Uterus (tissue), 4 donors: ENCODE measurements around the gene MTG2. TPM values are rescaled to one million over a fixed set of nuclear protein-coding genes. Genes with fewer than 3 reads are reported as not detected.

Experiments used
- DNase-seq, 2 donors: peaks; one replicate each; pipeline ENCODE4 v3.0.0-alpha.2; 2019 to 2020
- H3K27ac ChIP-seq, 2 donors: fragments of 200-600 bp; sonication (generic); 1 replicate in 1 of 2; 2 replicates in 1 of 2; pipeline ENCODE4 v1.5.1; 2016 to 2018
- H3K27me3 ChIP-seq, 2 donors: fragments of 200-600 bp; sonication (generic); one replicate each; pipeline ENCODE4 v1.5.1; 2018 to 2019; ENCODE audit warnings: control low read depth in 1 of 2
- H3K36me3 ChIP-seq, 2 donors: fragments of 200-600 bp; sonication (generic); one replicate each; pipeline ENCODE4 v1.5.1; 2019; ENCODE audit warnings: control low read depth in 1 of 2
- H3K4me1 ChIP-seq, 2 donors: fragments of 200-600 bp; sonication (generic); one replicate each; pipeline ENCODE4 v1.5.1; 2018 to 2019; ENCODE audit warnings: control low read depth in 1 of 2
- H3K4me3 ChIP-seq, 2 donors: fragments of 200-600 bp; sonication (generic); 1 replicate in 1 of 2; 2 replicates in 1 of 2; pipeline ENCODE4 v1.5.1; 2018 to 2019; ENCODE audit warnings: mild to moderate bottlenecking in 1 of 2
- H3K9me3 ChIP-seq, 2 donors: fragments of 200-600 bp; sonication (generic); one replicate each; pipeline ENCODE4 v1.5.1; 2019; ENCODE audit warnings: control low read depth in 1 of 2
- CTCF ChIP-seq, 4 experiments: fragments of 200-600 bp in 2 of 4; fragments of 450-650 bp in 2 of 4; sonication (generic) in 2 of 4; IDR thresholded peaks; one replicate each; pipeline ENCODE4 v1.5.1; 2016 to 2019; ENCODE audit warnings: antibody characterized with exemption in 4 of 4, mild to moderate bottlenecking in 2 of 4, moderate library complexity in 1 of 4
- POLR2A ChIP-seq, 2 donors: fragments of 450-650 bp; IDR thresholded peaks; one replicate each; pipeline ENCODE4 v1.6.1; 2016; ENCODE audit warnings: antibody characterized with exemption in 2 of 2, mild to moderate bottlenecking in 1 of 2, moderate library complexity in 1 of 2
- intact Hi-C: fragments of 100-400 bp; cut with DNase I; formaldehyde crosslinking; loops from one replicate; pipeline ENCODE4 v1.15.1; 2023; ENCODE audit warnings: low total_unique reads
- total RNA-seq, 4 donors: library from RNA; depleted of rRNA in 3 of 4; stranded (reverse); fragments of >200 nt in 3 of 4; gene quantifications; one replicate each; pipeline versions ENCODE4 v1.1.0 to v1.2.4, GENCODE V29; 2014 to 2023
- donor health status: DM: yes; HTN: yes; CAD: no.

Gene MTG2
- total RNA-seq, 4 donors from 2014 or later = 0.59 to 38.5 (median 22.7) TPM

GRCh38 chr20:62142252-62143080 lies 40.4 kb upstream of the MTG2 start:
- H3K4me1 ChIP-seq = peaks cover 0 to 21% of the 10 kb centered on the region in 2 donors
- H3K27ac ChIP-seq = peak overlapping the region; percentile 94 to 99
- peak overlapping the region; percentile 44 to 90 for H3K4me3 ChIP-seq
- no peak for DNase-seq
- H3K36me3 ChIP-seq = no peaks in the 10 kb centered on the region
- intact Hi-C loops = no loop called here
- H3K9me3 ChIP-seq = no peaks in the 10 kb centered on the region
- H3K27me3 ChIP-seq = no peaks in the 10 kb centered on the region
- TF ChIP-seq CTCF (IDR thresholded peaks at IDR 0.05) = no peak
- TF ChIP-seq POLR2A (IDR thresholded peaks at IDR 0.05) = no peak

- H3K4me3 ChIP-seq = peak within 1 kb of the TSS; percentile 44 to 90
- no peaks in the 10 kb centered on the region for H3K27me3 ChIP-seq
- peaks cover 0 to 21% of the 10 kb centered on the region in 2 donors for H3K4me1 ChIP-seq
- H3K27ac ChIP-seq = peak within 1 kb of the TSS; percentile 94 to 99
- H3K9me3 ChIP-seq = no peaks in the 10 kb centered on the region
- intact Hi-C loops = no loop called here
- peak; percentile 78 to 83 for DNase-seq
- peak; percentile 86 to 94 for TF ChIP-seq POLR2A (IDR thresholded peaks at IDR 0.05)
- peak in 2 of 4 experiments; percentile 2 to 9 for TF ChIP-seq CTCF (IDR thresholded peaks at IDR 0.05)
- H3K36me3 ChIP-seq = no peaks in the 10 kb centered on the region
Measured at GRCh38 chr20:62143081-62143956, 39.5 kb upstream of the MTG2 start, which contains the start of the genes PSMA7 and SS18L1. TSS of gene PSMA7 (minus strand) at chr20:62143394. CDS start at chr20:62143303, 91 bp downstream. TSS of gene SS18L1 (plus strand) at chr20:62143769. CDS start at chr20:62143821, 52 bp downstream.

GRCh38 chr20:62143957-62144825 lies 38.6 kb upstream of the MTG2 start:
- Histone ChIP-seq H3K4me1 (peaks cover 0 to 21% of the 10 kb centered on the region in 2 donors), H3K4me3 (peak overlapping the region; percentile 44 to 90), H3K9me3 (no peaks in the 10 kb centered on the region), H3K27me3 (no peaks in the 10 kb centered on the region), H3K27ac (peak overlapping the region; percentile 94 to 99), H3K36me3 (no peaks in the 10 kb centered on the region)
- intact Hi-C loops = no loop called here
- peak; percentile 40 to 42 for DNase-seq
- TF ChIP-seq CTCF (IDR thresholded peaks at IDR 0.05) (no peak), POLR2A (IDR thresholded peaks at IDR 0.05) (peak in 1 of 2 donors; percentile 25)

GRCh38 chr20:62145688-62146018 lies 37.2 kb upstream of the MTG2 start:
- no peaks in the 10 kb centered on the region for H3K9me3 ChIP-seq
- no peaks in the 10 kb centered on the region for H3K36me3 ChIP-seq
- no peak for DNase-seq
- TF ChIP-seq POLR2A (IDR thresholded peaks at IDR 0.05) (no peak), CTCF (IDR thresholded peaks at IDR 0.05) (no peak)
- intact Hi-C loops = no loop called here
- H3K27me3 ChIP-seq = no peaks in the 10 kb centered on the region
- no peak overlapping the region for H3K4me3 ChIP-seq
- H3K27ac ChIP-seq = no peak overlapping the region
- peaks cover 0 to 21% of the 10 kb centered on the region in 2 donors for H3K4me1 ChIP-seq
